ENCODE measurements around the gene KRT77.
"Not testable (repeated sequence)": the region's sequence is repeated elsewhere in the genome, so short reads cannot be mapped to it uniquely, and the experiment has no call there.

DNA sequence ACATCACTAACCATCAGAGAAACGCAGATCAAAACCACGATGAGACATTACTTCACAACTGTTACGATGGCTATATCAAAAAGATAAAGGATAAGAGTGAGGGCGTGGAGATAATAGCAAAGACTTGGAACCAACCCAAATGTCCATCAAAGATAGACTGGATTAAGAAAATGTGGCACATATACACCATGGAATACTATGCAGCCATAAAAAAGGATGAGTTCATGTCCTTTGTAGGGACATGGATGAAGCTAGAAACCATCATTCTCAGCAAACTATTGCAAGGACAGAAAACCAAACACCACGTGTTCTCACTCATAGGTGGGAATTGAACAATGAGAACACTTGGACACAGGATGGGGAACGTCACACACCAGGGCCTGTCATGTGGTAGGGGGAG, 8.8 kb upstream of the KRT77 start:
- TF ChIP-seq CTCF, POLR2A, POLR2AphosphoS5, EP300 (IDR thresholded peaks at IDR 0.05): not testable (repeated sequence)

Data from gastroesophageal sphincter (tissue), 3 donors.